ENCODE results near the gene HS3ST6.

DNA sequence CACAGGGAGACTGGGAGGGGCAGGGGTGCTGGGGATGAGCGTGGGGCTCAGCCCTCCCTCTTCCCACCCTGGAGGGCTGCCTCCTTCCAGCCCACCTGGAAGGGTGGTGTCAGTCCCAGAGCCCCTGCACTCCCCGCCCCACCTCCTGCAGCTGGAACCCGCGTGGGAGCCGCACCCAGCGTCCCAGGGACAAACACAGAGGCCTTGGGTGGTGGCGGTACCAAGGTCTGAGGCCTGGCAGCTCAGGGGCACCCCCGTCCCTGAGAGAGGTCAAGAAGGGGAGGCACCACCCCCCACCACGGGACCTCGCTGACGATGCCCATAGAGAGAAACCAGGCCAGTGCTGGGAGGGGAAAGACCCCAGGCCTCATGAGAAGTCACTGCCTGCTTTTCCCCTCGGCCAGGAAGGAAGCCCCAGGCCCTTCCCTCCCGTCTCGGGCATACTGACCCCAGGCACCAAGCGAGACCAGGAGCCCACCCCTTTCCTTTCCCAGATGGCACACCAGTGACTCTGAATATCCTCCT, 4.1 kb downstream of the HS3ST6 start:
- no peak for TF ChIP-seq RFX5 (IDR thresholded peaks at IDR 0.05; ENCODE audit: low read length)
- no peak for TF ChIP-seq EP300 (IDR thresholded peaks at IDR 0.05; ENCODE audit: borderline replicate concordance in 1 of 2, low read depth in 1 of 2, low read length in 1 of 2)
- TF ChIP-seq JUND (IDR thresholded peaks at IDR 0.05), result no peak
- TF ChIP-seq FOXJ3 (CRISPR knock-in tag; IDR thresholded peaks at IDR 0.05), result no peak
- TF ChIP-seq, protein P1, sequence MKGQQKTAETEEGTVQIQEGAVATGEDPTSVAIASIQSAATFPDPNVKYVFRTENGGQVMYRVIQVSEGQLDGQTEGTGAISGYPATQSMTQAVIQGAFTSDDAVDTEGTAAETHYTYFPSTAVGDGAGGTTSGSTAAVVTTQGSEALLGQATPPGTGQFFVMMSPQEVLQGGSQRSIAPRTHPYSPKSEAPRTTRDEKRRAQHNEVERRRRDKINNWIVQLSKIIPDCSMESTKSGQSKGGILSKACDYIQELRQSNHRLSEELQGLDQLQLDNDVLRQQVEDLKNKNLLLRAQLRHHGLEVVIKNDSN (IDR thresholded peaks at IDR 0.05; ENCODE audit: borderline replicate concordance, low read depth), result no peak
- no peak for TF ChIP-seq TAF1 (IDR thresholded peaks at IDR 0.05; ENCODE audit: borderline replicate concordance, low read depth, low read length)
- TF ChIP-seq, protein P2, sequence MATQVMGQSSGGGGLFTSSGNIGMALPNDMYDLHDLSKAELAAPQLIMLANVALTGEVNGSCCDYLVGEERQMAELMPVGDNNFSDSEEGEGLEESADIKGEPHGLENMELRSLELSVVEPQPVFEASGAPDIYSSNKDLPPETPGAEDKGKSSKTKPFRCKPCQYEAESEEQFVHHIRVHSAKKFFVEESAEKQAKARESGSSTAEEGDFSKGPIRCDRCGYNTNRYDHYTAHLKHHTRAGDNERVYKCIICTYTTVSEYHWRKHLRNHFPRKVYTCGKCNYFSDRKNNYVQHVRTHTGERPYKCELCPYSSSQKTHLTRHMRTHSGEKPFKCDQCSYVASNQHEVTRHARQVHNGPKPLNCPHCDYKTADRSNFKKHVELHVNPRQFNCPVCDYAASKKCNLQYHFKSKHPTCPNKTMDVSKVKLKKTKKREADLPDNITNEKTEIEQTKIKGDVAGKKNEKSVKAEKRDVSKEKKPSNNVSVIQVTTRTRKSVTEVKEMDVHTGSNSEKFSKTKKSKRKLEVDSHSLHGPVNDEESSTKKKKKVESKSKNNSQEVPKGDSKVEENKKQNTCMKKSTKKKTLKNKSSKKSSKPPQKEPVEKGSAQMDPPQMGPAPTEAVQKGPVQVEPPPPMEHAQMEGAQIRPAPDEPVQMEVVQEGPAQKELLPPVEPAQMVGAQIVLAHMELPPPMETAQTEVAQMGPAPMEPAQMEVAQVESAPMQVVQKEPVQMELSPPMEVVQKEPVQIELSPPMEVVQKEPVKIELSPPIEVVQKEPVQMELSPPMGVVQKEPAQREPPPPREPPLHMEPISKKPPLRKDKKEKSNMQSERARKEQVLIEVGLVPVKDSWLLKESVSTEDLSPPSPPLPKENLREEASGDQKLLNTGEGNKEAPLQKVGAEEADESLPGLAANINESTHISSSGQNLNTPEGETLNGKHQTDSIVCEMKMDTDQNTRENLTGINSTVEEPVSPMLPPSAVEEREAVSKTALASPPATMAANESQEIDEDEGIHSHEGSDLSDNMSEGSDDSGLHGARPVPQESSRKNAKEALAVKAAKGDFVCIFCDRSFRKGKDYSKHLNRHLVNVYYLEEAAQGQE (IDR thresholded peaks at IDR 0.05; ENCODE audit: low read depth, low read length), result no peak
- TF ChIP-seq, protein P3, sequence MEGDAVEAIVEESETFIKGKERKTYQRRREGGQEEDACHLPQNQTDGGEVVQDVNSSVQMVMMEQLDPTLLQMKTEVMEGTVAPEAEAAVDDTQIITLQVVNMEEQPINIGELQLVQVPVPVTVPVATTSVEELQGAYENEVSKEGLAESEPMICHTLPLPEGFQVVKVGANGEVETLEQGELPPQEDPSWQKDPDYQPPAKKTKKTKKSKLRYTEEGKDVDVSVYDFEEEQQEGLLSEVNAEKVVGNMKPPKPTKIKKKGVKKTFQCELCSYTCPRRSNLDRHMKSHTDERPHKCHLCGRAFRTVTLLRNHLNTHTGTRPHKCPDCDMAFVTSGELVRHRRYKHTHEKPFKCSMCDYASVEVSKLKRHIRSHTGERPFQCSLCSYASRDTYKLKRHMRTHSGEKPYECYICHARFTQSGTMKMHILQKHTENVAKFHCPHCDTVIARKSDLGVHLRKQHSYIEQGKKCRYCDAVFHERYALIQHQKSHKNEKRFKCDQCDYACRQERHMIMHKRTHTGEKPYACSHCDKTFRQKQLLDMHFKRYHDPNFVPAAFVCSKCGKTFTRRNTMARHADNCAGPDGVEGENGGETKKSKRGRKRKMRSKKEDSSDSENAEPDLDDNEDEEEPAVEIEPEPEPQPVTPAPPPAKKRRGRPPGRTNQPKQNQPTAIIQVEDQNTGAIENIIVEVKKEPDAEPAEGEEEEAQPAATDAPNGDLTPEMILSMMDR (IDR thresholded peaks at IDR 0.05), result no peak
- no peak for TF ChIP-seq GABPA (IDR thresholded peaks at IDR 0.05; ENCODE audit: low read depth)
- TF ChIP-seq POLR2AphosphoS5 (IDR thresholded peaks at IDR 0.05; ENCODE audit: low read depth, low read length), result no peak

All from SK-N-SH (cell line).